Embryonic facial prominence (tissue), 1 donor: Measurements from ENCODE around the gene SMIM43.

Experiments
- DNase-seq: peaks from one replicate; pipeline ENCODE4 v3.0.0-alpha.2; 2016; ENCODE audit errors: extremely low spot score

SMIM43 gene

GRCh38 chr4:121764702-121765367, at the start of gene SMIM43:
Gene SMIM43 (minus strand): TSS chr4:121765164. CDS start chr4:121765105, 59 bp downstream.
- no peak for DNase-seq

- DNase-seq: no peak
Observed at GRCh38 chr4:121814756-121815155, 49.8 kb upstream of the SMIM43 start.

- no peak for DNase-seq
Observed at GRCh38 chr4:121811122-121811521, 46.2 kb upstream of the SMIM43 start.

- DNase-seq: no peak
Observed at GRCh38 chr4:121806411-121806810, 41.4 kb upstream of the SMIM43 start.

GRCh38 chr4:121801715-121802075, 36.7 kb upstream of the SMIM43 start:
- no peak for DNase-seq

GRCh38 chr4:121800961-121801714, 36.2 kb upstream of the SMIM43 start, which contains the start of gene EXOSC9:
Gene EXOSC9 (plus strand): TSS chr4:121801323. CDS start chr4:121801425, 102 bp downstream.
- peak; percentile 86 for DNase-seq

- DNase-seq: no peak
Observed at GRCh38 chr4:121800638-121800960, 35.6 kb upstream of the SMIM43 start.

GRCh38 chr4:121799867-121800501, 35.0 kb upstream of the SMIM43 start:
- no peak for DNase-seq

GRCh38 chr4:121799208-121799823, 34.4 kb upstream of the SMIM43 start:
- no peak for DNase-seq

GRCh38 chr4:121796283-121796682, 31.3 kb upstream of the SMIM43 start:
- DNase-seq: no peak

- no peak for DNase-seq
Observed at GRCh38 chr4:121794505-121795188, 29.7 kb upstream of the SMIM43 start.

- DNase-seq: no peak
Observed at GRCh38 chr4:121792966-121793365, 28.0 kb upstream of the SMIM43 start.

GRCh38 chr4:121791481-121791880, 26.5 kb upstream of the SMIM43 start:
- no peak for DNase-seq

- DNase-seq: no peak
Observed at GRCh38 chr4:121790976-121791375, 26.0 kb upstream of the SMIM43 start.

- DNase-seq: no peak
Observed at GRCh38 chr4:121789960-121790829, 25.2 kb upstream of the SMIM43 start.

GRCh38 chr4:121789455-121789854, 24.5 kb upstream of the SMIM43 start:
- DNase-seq: no peak

GRCh38 chr4:121788896-121789295, 23.9 kb upstream of the SMIM43 start:
- no peak for DNase-seq

- DNase-seq: no peak
Observed at GRCh38 chr4:121786221-121786620, 21.3 kb upstream of the SMIM43 start.

GRCh38 chr4:121785479-121785878, 20.5 kb upstream of the SMIM43 start:
- no peak for DNase-seq

GRCh38 chr4:121784975-121785374, 20.0 kb upstream of the SMIM43 start:
- no peak for DNase-seq

- DNase-seq: no peak
Observed at GRCh38 chr4:121784401-121784800, 19.4 kb upstream of the SMIM43 start.
